ENCODE measurements around the gene CAMK4. TPM values are rescaled to one million over a fixed set of nuclear protein-coding genes. Genes with fewer than 3 reads are reported as not detected.

The CAMK4 gene
- total and polyA plus RNA-seq, 2 experiments from 2014 or later: 4.2 to 7.3 TPM

GRCh38 chr5:111299067-111299481 is 74.9 kb downstream of the CAMK4 start (continued):
- no peak for TF ChIP-seq ETS1 (IDR thresholded peaks at IDR 0.05)

GRCh38 chr5:111299831-111300432 is 75.7 kb downstream of the CAMK4 start:
- no peak overlapping the region for H3K4me3 ChIP-seq
- H3K4me2 ChIP-seq: no peak overlapping the region
- H3K4me1 Mint-ChIP-seq: no peaks in the 10 kb centered on the region
- no peak for TF ChIP-seq EZH2 (IDR thresholded peaks at IDR 0.05; ENCODE audit: low read depth, unreplicated experiment)
- TF ChIP-seq CREB1 (CRISPR knock-in tag; IDR thresholded peaks at IDR 0.05; ENCODE audit: low read depth): no peak
- no peak for TF ChIP-seq REST (IDR thresholded peaks at IDR 0.05; ENCODE audit: unreplicated experiment)
- TF ChIP-seq CTCF (conservative IDR thresholded peaks at IDR 0.05; ENCODE audit: low read depth in 2 of 2): no peak
- no peak for TF ChIP-seq ZNF114 (CRISPR knock-in tag; IDR thresholded peaks at IDR 0.05)
- TF ChIP-seq POLR2AphosphoS5 (IDR thresholded peaks at IDR 0.05; ENCODE audit: low read depth): no peak
- TF ChIP-seq STAT1 (IDR thresholded peaks at IDR 0.05; ENCODE audit: unreplicated experiment): no peak
- TF ChIP-seq NANOG (IDR thresholded peaks at IDR 0.05; ENCODE audit: borderline replicate concordance): no peak
- TF ChIP-seq ZNF331 (CRISPR knock-in tag; IDR thresholded peaks at IDR 0.05; ENCODE audit: low read depth): no peak
- no peak for TF ChIP-seq EZH2phosphoT487 (IDR thresholded peaks at IDR 0.05; ENCODE audit: unreplicated experiment)
- TF ChIP-seq ZNF462 (CRISPR knock-in tag; IDR thresholded peaks at IDR 0.05): no peak
- TF ChIP-seq JUNB (IDR thresholded peaks at IDR 0.05; ENCODE audit: unreplicated experiment): no peak

More at GRCh38 chr5:111299831-111300432, 75.7 kb downstream of the CAMK4 start:
- H3K27ac ChIP-seq (ENCODE audit: low read depth): no peak overlapping the region
- DNase-seq (ENCODE audit: low spot score): no peak
- no peaks in the 10 kb centered on the region for H3K9me2 ChIP-seq (ENCODE audit: insufficient read depth)
- no peaks in the 10 kb centered on the region; the same call in 1 of the 2 replicates for H3K36me3 ChIP-seq (ENCODE audit: insufficient read depth)
- Mint-ChIP-seq H3K27ac (no peak overlapping the region), H3K4me3 (no peak overlapping the region), H3K36me3 (ENCODE audit: low read depth) (peaks cover 16% of the 10 kb centered on the region; the same call in 2 of the 3 replicates), H3K9me3 (peaks cover 21% of the 10 kb centered on the region; the same call in 2 of the 3 replicates), H3K27me3 (ENCODE audit: insufficient read depth, low read depth, poor library complexity) (peaks cover 7% of the 10 kb centered on the region)
- no peak for ATAC-seq
- no peaks in the 10 kb centered on the region for H3K4me1 ChIP-seq (ENCODE audit: insufficient read depth)
- H3F3A ChIP-seq (replicated peaks; ENCODE audit: low read depth): no peaks in the 10 kb centered on the region
- no peaks in the 10 kb centered on the region for H4K20me1 ChIP-seq (replicated peaks; ENCODE audit: insufficient read depth)
- no peaks in the 10 kb centered on the region; the same call in 1 of the 2 replicates for H3K79me2 ChIP-seq (replicated peaks; ENCODE audit: insufficient read depth)
- H2AFZ ChIP-seq: no peak overlapping the region
- no peaks in the 10 kb centered on the region for H3K27me3 ChIP-seq (ENCODE audit: insufficient read depth)
